Muscle of back (tissue), 11 donors: ENCODE results near the gene ATP11A. TPM values are rescaled to one million over a fixed set of nuclear protein-coding genes. Genes with fewer than 3 reads are reported as not detected.
"Not testable (repeated sequence)": the region's sequence is repeated elsewhere in the genome, so short reads cannot be mapped to it uniquely, and the experiment has no call there.

ENCODE experiments used
- DNase-seq, 3 donors: peaks; one replicate each; pipeline versions ENCODE4 v3.0.0 to v3.0.0-alpha.2; 2013
- polyA plus RNA-seq, 10 donors: library from polyadenylated mRNA; unstranded; fragments of 120-200 nt; gene quantifications; one replicate each; pipeline ENCODE4 v1.2.1, GENCODE V29; 2013; ENCODE audit not compliant: insufficient read length in 10 of 10

The ATP11A gene
- polyA plus RNA-seq, 10 donors: 16.7 to 26.2 (median 21.4) TPM

DNA sequence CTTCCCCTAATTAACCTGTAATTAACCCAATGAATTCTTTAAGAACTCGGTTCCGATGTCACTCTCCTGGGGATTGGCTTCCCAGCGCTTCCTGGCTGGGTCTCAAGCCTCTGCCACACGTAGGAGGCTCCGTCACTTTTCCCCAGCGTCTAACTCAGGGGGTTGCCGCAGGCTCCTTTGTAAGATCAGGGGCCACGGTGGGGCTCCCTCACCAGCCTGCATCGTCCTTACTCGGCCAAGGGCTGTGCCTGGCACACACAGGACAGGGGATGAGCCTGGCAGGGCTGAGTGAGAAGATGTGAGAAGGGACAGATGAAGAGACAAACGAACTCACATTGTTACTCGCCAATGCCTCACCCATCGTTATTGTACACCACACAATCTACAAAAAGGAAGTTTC is 20.9 kb upstream of the ATP11A start:
- no peak for DNase-seq

DNA sequence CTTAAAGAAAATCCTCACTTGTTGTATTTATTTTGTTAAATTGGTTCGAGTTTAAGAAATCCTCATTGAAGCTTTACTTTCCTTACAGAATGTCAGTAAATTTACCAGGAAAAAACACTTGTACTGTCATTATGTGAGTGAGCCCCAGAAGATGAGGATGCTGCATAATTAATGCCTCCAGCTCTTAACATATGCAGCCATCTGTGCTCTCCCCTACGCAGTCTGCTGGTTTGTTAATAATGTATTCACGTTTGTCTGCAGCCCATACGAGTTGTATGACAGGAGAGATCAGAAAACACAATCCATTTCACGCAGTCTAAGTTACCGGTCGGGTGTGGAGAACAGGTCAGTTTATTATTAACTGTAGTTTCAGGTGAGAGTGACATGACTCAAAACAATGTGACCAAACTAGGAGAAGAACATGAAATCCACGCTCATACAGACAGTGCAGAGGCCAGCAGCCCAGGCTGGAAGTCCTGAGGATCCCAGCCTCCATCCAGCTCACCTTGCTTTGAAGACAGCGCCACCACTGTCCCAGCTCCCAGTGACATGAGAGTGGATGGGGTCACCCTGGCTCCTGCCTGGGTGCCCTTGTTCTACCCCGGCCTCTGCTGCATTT is 19.8 kb upstream of the ATP11A start:
- no peak for DNase-seq

DNA sequence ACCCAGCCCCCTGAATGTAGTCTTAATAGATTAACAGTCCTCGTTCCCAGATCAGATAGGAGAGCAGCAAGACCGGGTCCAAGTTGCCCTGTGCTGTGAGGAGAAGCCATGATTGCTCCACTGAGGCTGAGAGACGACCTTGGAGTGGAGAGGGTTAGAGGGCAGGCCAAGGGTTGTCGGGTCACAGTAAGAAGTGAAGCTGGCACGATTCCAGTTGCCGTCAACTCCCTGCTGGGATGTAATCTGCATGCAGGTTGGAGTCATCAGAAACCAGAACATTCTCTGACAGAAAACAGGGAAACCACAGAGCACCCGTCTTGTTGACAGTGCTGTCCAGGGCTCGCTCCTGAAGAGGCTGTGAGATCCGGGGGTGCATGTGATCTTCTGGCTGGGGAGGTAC is 19.0 kb upstream of the ATP11A start:
- DNase-seq: no peak

DNA sequence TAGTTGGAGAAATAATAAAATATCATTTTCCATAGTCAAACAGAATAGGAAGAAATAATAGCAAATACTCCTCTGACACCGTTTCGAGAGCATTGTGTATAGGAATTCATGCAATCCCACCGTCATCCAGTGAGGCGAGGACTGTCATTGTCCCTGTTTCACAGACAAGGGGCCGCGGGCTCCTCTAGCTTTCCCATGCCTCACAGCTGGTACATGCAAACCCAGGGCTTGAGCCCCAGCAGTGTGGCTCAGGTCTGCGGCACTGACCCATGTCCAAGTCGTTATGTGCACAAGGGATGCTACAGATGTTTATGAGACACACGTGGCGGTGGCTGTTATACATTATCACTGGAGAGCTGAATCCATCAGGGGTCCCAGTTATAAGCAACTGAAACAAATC is 18.5 kb upstream of the ATP11A start:
- DNase-seq: no peak

GRCh38 chr13:112672651-112673284 is 17.1 kb upstream of the ATP11A start:
- DNase-seq: no peak

GRCh38 chr13:112674412-112675365 is 15.1 kb upstream of the ATP11A start:
- DNase-seq: no peak

DNA sequence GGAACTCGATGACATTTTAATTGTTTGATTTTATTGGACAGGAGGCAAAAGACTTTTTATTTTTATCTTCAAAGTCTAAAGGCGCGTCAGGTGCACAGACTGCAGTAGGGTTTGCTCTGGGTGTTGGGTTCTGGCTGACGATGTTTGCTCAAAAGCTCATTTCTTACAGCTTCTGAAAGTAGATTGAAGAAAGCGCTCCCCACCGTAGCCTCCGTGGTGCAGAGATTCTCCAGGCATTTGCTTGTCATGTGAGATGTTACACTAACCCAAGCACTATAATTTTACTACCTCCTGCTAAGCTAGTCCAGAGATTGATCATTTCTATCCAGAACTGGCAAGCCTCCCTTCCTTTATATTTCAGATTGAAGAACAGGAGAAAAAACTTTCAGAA is 14.5 kb upstream of the ATP11A start:
- DNase-seq: no peak

- not testable (repeated sequence) for DNase-seq
These were observed 12.3 kb upstream of the ATP11A start for GRCh38 chr13:112677421-112677962.

GRCh38 chr13:112679381-112679780 is 10.5 kb upstream of the ATP11A start:
- DNase-seq: no peak

DNA sequence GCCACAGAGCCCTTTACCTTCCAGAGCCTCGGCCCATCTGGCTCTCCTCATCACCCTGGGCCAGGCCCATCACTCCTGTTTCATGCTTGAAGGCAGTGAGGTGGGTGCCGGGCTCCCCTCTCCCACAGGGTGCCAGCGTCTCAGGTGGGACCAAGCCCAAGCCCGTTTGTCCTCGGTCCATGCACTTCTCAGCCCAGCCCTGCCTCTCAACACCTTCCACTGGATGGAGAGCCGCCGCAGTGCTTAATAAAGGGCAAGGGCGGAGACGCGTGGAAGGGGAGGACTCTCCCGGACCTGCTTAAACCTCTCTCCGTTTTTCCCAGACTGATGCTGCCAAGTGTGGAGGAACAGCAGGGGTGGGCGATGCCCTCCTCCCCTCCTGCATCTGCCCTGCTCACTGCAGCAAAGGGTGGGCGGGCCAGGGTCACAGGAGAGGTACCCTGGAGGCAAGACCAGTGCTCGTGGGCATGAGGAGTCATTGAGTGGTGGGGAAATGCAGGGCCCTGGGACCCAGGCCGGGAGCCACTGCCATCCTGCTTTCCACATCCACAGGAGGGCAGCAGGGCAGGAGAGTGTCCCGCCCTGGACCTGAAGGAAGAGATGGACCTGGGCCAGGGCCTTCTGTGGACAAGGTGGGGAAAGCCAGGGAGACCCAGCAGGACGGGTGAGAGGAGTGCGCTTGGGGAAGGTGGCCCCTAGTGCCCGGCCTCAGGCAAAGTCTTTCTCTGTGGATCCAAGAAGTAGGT is 9.7 kb upstream of the ATP11A start:
- DNase-seq: no peak

GRCh38 chr13:112680741-112681360 is 9.0 kb upstream of the ATP11A start:
- no peak for DNase-seq

DNA sequence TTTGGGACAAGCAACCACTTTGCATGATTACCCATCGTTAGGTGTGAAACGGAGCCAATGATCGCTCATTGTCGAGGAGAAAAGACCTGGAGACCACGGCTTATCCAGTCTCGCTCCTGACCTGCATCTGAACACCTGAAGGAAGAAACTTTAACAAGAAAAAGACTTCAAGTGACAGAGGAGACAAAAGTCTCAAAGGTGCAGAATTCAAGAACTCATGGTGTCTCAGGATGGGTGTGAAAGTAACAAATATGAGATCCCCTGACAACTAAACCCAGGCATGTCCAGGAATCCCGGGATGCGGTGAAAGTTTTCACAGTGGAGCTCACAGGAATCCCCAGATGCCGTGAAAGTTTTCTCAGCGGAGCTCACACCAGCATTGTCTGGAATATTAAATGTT is 6.3 kb upstream of the ATP11A start:
- no peak for DNase-seq

- DNase-seq: no peak
These were observed 5.6 kb upstream of the ATP11A start for GRCh38 chr13:112684071-112684845.

- not testable (repeated sequence) for DNase-seq
These were observed 4.5 kb upstream of the ATP11A start for GRCh38 chr13:112685189-112685805.

DNA sequence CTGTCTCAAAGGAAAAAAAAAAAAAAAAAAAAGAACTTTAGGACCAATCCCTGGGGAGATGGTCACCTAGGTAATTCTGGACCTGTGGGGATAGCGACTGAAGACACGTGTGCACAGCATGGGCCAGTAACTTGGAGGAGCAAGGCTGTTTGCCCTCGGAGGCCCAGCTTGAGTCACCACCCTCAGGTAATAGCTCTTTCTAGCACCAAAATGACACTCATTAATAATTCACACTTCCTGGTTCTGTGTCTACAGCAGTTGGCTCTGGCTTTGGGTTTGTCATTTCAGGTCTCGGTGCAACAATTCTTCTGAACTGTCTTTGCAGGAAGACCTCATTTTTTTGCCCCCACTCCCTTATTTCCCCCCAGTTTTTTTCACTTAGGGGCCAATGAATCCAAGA is 3.9 kb upstream of the ATP11A start:
- DNase-seq: no peak

DNA sequence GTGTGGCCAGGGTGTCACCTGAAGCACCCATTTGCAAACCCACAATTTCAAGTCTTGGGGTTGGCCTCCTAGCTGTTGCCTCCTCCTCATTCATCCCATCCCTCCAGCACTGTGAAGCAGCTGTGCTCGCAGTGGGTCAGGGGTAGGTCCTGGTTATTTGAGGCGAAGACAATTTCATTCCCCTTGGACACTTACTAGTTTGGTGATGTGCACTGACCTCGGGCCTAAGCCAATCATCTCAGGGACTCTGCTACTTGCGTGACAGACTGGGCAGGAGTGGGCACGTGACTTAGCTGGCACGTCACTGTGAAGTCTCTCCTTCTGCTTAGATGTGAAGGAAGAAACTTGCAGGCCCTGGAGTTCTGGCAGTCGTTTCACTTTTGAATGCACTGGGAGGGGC is 3.5 kb upstream of the ATP11A start:
- no peak for DNase-seq

DNA sequence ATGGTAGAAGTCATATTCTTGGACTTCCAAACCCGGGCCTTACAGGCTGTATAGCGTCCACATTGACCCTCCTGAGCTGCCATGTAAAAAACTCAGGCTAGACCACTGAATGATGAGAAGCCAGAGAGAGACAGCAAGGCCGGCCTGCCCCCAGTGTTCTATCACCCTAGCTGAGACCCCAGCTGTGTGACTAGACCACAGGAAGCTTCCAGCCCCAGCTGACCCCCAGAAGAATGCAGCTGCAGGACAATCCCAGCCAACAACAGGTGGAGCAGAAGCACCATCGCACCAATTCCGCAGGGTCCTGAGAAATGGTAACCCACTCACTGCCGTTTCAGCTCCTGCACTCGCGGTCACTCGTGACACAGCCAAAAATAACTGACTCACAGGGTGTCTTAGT is 2.9 kb upstream of the ATP11A start:
- no peak for DNase-seq

GRCh38 chr13:112687836-112688559 is 1.8 kb upstream of the ATP11A start:
- no peak for DNase-seq
